ENCODE data around the gene THADA.

The THADA gene

DNA sequence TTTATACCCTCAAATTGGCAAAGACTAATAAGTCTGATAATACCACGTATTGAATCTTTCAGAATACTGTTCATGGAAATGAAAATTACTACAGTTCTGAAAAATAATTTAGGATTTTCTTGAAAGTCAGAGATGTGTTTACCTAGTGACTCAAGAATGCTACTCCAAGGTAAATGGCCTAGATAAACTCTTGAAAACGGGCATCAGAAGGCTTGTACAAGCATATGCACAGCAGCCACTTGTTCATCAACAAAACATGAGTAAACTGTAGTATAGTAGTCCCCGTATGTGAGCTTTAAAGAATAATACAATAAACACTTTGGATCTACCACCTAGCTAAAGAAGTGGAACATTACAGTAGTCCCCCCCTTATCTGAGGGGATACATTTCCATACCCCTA, 157.5 kb downstream of the THADA start:
- no peak overlapping the region for H3K9ac ChIP-seq (ENCODE audit: low read length)
- no peak overlapping the region for H2AFZ ChIP-seq (ENCODE audit: low read depth, low read length)
- peaks cover 4% of the 10 kb centered on the region for H3K36me3 ChIP-seq (replicated peaks; ENCODE audit: low read depth, low read length)
- H3K9me3 ChIP-seq (ENCODE audit: insufficient read depth, low read length): no peaks in the 10 kb centered on the region
- H3K79me2 ChIP-seq (ENCODE audit: low read length): no peaks in the 10 kb centered on the region
- H4K20me1 ChIP-seq (ENCODE audit: insufficient read depth, low read length): no peaks in the 10 kb centered on the region
- H3K27ac ChIP-seq (ENCODE audit: low read length): no peak overlapping the region
- H3K4me3 ChIP-seq (ENCODE audit: low read length): no peak overlapping the region
- peaks cover 5% of the 10 kb centered on the region; the same call in 1 of the 2 replicates for H3K4me1 ChIP-seq (ENCODE audit: low read length)
- TF ChIP-seq EZH2phosphoT487 (IDR thresholded peaks at IDR 0.05; ENCODE audit: low read depth): no peak
- TF ChIP-seq CTCF (IDR thresholded peaks at IDR 0.05; ENCODE audit: low read depth, low read length): no peak
- no peaks in the 10 kb centered on the region for H3K27me3 ChIP-seq (ENCODE audit: low read depth, low read length)
- no peak overlapping the region for H3K4me2 ChIP-seq (ENCODE audit: low read length)

GRCh38 chr2:43437363-43437762, 158.5 kb downstream of the THADA start:
- H3K4me1 ChIP-seq (ENCODE audit: low read length): peaks cover 5% of the 10 kb centered on the region; the same call in 1 of the 2 replicates
- no peaks in the 10 kb centered on the region for H3K9me3 ChIP-seq (ENCODE audit: insufficient read depth, low read length)
- TF ChIP-seq CTCF (IDR thresholded peaks at IDR 0.05; ENCODE audit: low read depth, low read length) (no peak), EZH2phosphoT487 (IDR thresholded peaks at IDR 0.05; ENCODE audit: low read depth) (no peak)
- H3K27me3 ChIP-seq (ENCODE audit: low read depth, low read length): no peaks in the 10 kb centered on the region
- no peak overlapping the region for H3K4me2 ChIP-seq (ENCODE audit: low read length)
- H2AFZ ChIP-seq (ENCODE audit: low read depth, low read length): no peak overlapping the region
- no peak overlapping the region for H3K27ac ChIP-seq (ENCODE audit: low read length)
- no peaks in the 10 kb centered on the region for H3K79me2 ChIP-seq (ENCODE audit: low read length)
- H3K36me3 ChIP-seq (replicated peaks; ENCODE audit: low read depth, low read length): peaks cover 4% of the 10 kb centered on the region
- no peaks in the 10 kb centered on the region for H4K20me1 ChIP-seq (ENCODE audit: insufficient read depth, low read length)
- H3K4me3 ChIP-seq (ENCODE audit: low read length): no peak overlapping the region
- no peak overlapping the region for H3K9ac ChIP-seq (ENCODE audit: low read length)

DNA sequence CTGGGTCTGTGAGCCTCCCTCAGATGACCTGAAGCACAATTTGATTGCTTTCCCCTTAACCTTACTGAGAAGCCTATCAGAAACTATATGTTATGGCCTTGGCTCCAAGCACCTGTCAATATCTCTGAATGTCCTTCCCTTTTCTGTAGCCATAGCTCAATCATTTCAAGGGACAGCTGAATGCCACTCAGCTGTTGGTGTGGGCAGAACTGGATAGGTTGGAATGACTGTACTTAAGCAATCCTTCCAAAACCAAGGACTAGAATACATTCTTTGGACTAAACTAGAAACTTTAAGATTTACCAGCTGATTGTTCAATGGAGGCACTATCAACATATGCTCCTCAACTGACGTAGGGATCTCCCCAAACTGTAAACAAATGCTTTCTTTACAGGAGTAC, 159.4 kb downstream of the THADA start:
- no peak overlapping the region for H3K4me2 ChIP-seq (ENCODE audit: low read length)
- H3K27me3 ChIP-seq (ENCODE audit: low read depth, low read length): no peaks in the 10 kb centered on the region
- no peaks in the 10 kb centered on the region for H3K36me3 ChIP-seq (replicated peaks; ENCODE audit: low read depth, low read length)
- TF ChIP-seq CTCF (IDR thresholded peaks at IDR 0.05; ENCODE audit: low read depth, low read length) (no peak), EZH2phosphoT487 (IDR thresholded peaks at IDR 0.05; ENCODE audit: low read depth) (no peak)
- no peak overlapping the region for H3K4me3 ChIP-seq (ENCODE audit: low read length)
- no peaks in the 10 kb centered on the region for H3K79me2 ChIP-seq (ENCODE audit: low read length)
- peaks cover 5% of the 10 kb centered on the region; the same call in 1 of the 2 replicates for H3K4me1 ChIP-seq (ENCODE audit: low read length)
- H3K9ac ChIP-seq (ENCODE audit: low read length): no peak overlapping the region
- no peaks in the 10 kb centered on the region for H4K20me1 ChIP-seq (ENCODE audit: insufficient read depth, low read length)
- H3K27ac ChIP-seq (ENCODE audit: low read length): no peak overlapping the region
- H2AFZ ChIP-seq (ENCODE audit: low read depth, low read length): no peak overlapping the region
- no peaks in the 10 kb centered on the region for H3K9me3 ChIP-seq (ENCODE audit: insufficient read depth, low read length)

DNA sequence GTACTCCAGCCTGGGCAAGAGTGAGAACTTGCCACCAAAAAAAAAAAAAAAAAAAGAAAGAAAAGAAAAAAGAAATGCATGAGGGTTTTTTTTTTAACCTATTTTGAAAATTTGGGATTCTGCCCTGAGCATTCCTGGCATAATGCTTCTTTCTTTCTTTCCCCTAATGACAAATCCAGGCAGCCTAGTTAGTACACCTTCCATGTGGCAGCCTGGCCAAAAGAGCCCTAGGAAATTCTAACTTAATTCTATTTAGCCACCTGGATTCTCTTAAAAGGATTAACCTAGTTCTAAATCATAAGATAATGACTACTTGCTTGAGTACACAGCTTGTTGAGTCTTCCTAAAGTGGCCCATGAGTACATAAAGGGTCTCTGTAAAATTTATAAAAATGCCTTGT, 160.1 kb downstream of the THADA start:
- Histone ChIP-seq H3K9me3 (ENCODE audit: insufficient read depth, low read length) (no peaks in the 10 kb centered on the region), H2AFZ (ENCODE audit: low read depth, low read length) (no peak overlapping the region), H3K27ac (ENCODE audit: low read length) (no peak overlapping the region), H3K27me3 (ENCODE audit: low read depth, low read length) (no peaks in the 10 kb centered on the region), H3K4me3 (ENCODE audit: low read length) (no peak overlapping the region), H3K36me3 (replicated peaks; ENCODE audit: low read depth, low read length) (no peaks in the 10 kb centered on the region), H3K4me2 (ENCODE audit: low read length) (no peak overlapping the region), H3K4me1 (ENCODE audit: low read length) (peaks cover 5% of the 10 kb centered on the region; the same call in 1 of the 2 replicates), H3K9ac (ENCODE audit: low read length) (no peak overlapping the region), H3K79me2 (ENCODE audit: low read length) (no peaks in the 10 kb centered on the region), H4K20me1 (ENCODE audit: insufficient read depth, low read length) (no peaks in the 10 kb centered on the region)
- TF ChIP-seq EZH2phosphoT487 (IDR thresholded peaks at IDR 0.05; ENCODE audit: low read depth): no peak
- no peak for TF ChIP-seq CTCF (IDR thresholded peaks at IDR 0.05; ENCODE audit: low read depth, low read length)
